GM18870 (cell line): ENCODE data around the gene CTNNA3.
A peak's percentile ranks its signal among the peaks of the same experiment; 100 is the strongest.

Source experiments
- ATAC-seq: cut with Tn5 transposase; IDR thresholded peaks from one replicate; pipeline ENCODE4 v1.9.1; 2021; ENCODE audit warnings: moderate library complexity; ENCODE audit not compliant: unreplicated experiment

Gene CTNNA3

GRCh38 chr10:66698069-66698468 is 997.9 kb downstream of the CTNNA3 start:
- no peak for ATAC-seq

- ATAC-seq, result no peak
These were observed 1000.9 kb downstream of the CTNNA3 start for GRCh38 chr10:66695046-66695445.

GRCh38 chr10:66684581-66684980 is 1011.4 kb downstream of the CTNNA3 start:
- no peak for ATAC-seq

- no peak for ATAC-seq
These were observed 1015.1 kb downstream of the CTNNA3 start for GRCh38 chr10:66680886-66681285.

GRCh38 chr10:66678521-66678920 is 1017.5 kb downstream of the CTNNA3 start:
- ATAC-seq, result no peak

- no peak for ATAC-seq
These were observed 1022.9 kb downstream of the CTNNA3 start for GRCh38 chr10:66673071-66673470.

- no peak for ATAC-seq
These were observed 1024.4 kb downstream of the CTNNA3 start for GRCh38 chr10:66671562-66671961.

GRCh38 chr10:66671064-66671463 is 1024.9 kb downstream of the CTNNA3 start:
- ATAC-seq, result no peak

GRCh38 chr10:66656499-66656898 is 1039.5 kb downstream of the CTNNA3 start:
- ATAC-seq, result no peak

- ATAC-seq, result no peak
These were observed 1041.1 kb downstream of the CTNNA3 start for GRCh38 chr10:66654861-66655260.

- no peak for ATAC-seq
These were observed 1044.5 kb downstream of the CTNNA3 start for GRCh38 chr10:66651308-66652082.

- no peak for ATAC-seq
These were observed 1046.4 kb downstream of the CTNNA3 start for GRCh38 chr10:66649626-66650025.

GRCh38 chr10:66642217-66642616 is 1053.8 kb downstream of the CTNNA3 start:
- no peak for ATAC-seq

- ATAC-seq, result no peak
These were observed 1056.6 kb downstream of the CTNNA3 start for GRCh38 chr10:66639371-66639770.

- ATAC-seq, result no peak
These were observed 1058.5 kb downstream of the CTNNA3 start for GRCh38 chr10:66637273-66638036.

- ATAC-seq, result no peak
These were observed 1066.0 kb downstream of the CTNNA3 start for GRCh38 chr10:66629996-66630395.

GRCh38 chr10:66627156-66627555 is 1068.8 kb downstream of the CTNNA3 start:
- ATAC-seq, result peak; percentile 86

- no peak for ATAC-seq
These were observed 1070.0 kb downstream of the CTNNA3 start for GRCh38 chr10:66625709-66626590.

GRCh38 chr10:66622050-66622449 is 1073.9 kb downstream of the CTNNA3 start:
- ATAC-seq, result no peak

- ATAC-seq, result no peak
These were observed 1091.8 kb downstream of the CTNNA3 start for GRCh38 chr10:66604195-66604594.

GRCh38 chr10:66591865-66592264 is 1104.1 kb downstream of the CTNNA3 start:
- no peak for ATAC-seq
